DND-41 (cell line): ENCODE results near the gene NKD1.

ENCODE experiments used
- ATAC-seq: fragments of 200-7000 bp; cut with Tn5 transposase; 3 replicates; pipeline ENCODE4 v1.9.1; 2021; ENCODE audit warnings: low read depth; ENCODE audit not compliant: insufficient read depth
- DNase-seq: peaks from one replicate; pipeline ENCODE4 v3.0.0-alpha.2; 2020
- H2AFZ ChIP-seq: 2 replicates; pipeline ENCODE4 v1.6.0; 2012; ENCODE audit warnings: low read depth, low read length
- H3K27ac ChIP-seq: 2 replicates; pipeline ENCODE4 v1.5.1; 2012; ENCODE audit warnings: low read length, inconsistent platforms
- H3K27me3 ChIP-seq: fragments of 200-600 bp; sonication (generic); 2 replicates; pipeline ENCODE4 v1.6.0; 2012; ENCODE audit warnings: low read length, mild to moderate bottlenecking, inconsistent platforms; ENCODE audit not compliant: insufficient read depth, poor library complexity
- H3K36me3 ChIP-seq: 2 replicates; pipeline ENCODE4 v1.5.1; 2012; ENCODE audit warnings: low read length, inconsistent platforms; ENCODE audit not compliant: insufficient read depth
- H3K4me1 ChIP-seq: 2 replicates; pipeline ENCODE4 v1.5.1; 2012; ENCODE audit warnings: mild to moderate bottlenecking, low read length; ENCODE audit not compliant: insufficient read depth
- H3K4me2 ChIP-seq: 2 replicates; pipeline ENCODE4 v1.6.0; 2012; ENCODE audit warnings: mild to moderate bottlenecking, moderate library complexity, low read length, inconsistent platforms; ENCODE audit not compliant: insufficient read depth
- H3K4me3 ChIP-seq, 2 experiments: fragments of 200-600 bp in 1 of 2; shearing (Covaris generic) in 1 of 2; 2 replicates each; pipeline ENCODE4 v1.5.1; 2012 to 2016; ENCODE audit warnings: inconsistent platforms in 2 of 2, low read length in 2 of 2, mild to moderate bottlenecking in 2 of 2, low read depth in 1 of 2, moderate library complexity in 1 of 2
- H3K79me2 ChIP-seq: 2 replicates; pipeline ENCODE4 v1.6.0; 2012; ENCODE audit warnings: low read length, inconsistent platforms; ENCODE audit not compliant: insufficient read depth
- H3K9ac ChIP-seq: 2 replicates; pipeline ENCODE4 v1.6.0; 2012; ENCODE audit warnings: low read depth, mild to moderate bottlenecking, inconsistent platforms, low read length, moderate library complexity
- H3K9me3 ChIP-seq: 2 replicates; pipeline ENCODE4 v1.5.1; 2012; ENCODE audit warnings: low read length, moderate library complexity, mild to moderate bottlenecking, inconsistent platforms; ENCODE audit not compliant: insufficient read depth, severe bottlenecking
- H4K20me1 ChIP-seq: 2 replicates; pipeline ENCODE4 v1.6.0; 2012; ENCODE audit warnings: low read length; ENCODE audit not compliant: insufficient read depth
- EZH2 ChIP-seq: IDR thresholded peaks from 3 replicates; pipeline ENCODE4 v1.6.1; 2012; ENCODE audit warnings: borderline replicate concordance, low read depth, mild to moderate bottlenecking, moderate library complexity, low read length, inconsistent platforms; ENCODE audit not compliant: severe bottlenecking
- TF ChIP-seq, protein P1 (sequence below): IDR thresholded peaks from 2 replicates; pipeline ENCODE4 v1.5.1; 2012; ENCODE audit warnings: borderline replicate concordance, low read length, moderate library complexity, mild to moderate bottlenecking; ENCODE audit not compliant: poor library complexity, severe bottlenecking; ENCODE audit errors: extremely low read depth

The NKD1 gene

DNA sequence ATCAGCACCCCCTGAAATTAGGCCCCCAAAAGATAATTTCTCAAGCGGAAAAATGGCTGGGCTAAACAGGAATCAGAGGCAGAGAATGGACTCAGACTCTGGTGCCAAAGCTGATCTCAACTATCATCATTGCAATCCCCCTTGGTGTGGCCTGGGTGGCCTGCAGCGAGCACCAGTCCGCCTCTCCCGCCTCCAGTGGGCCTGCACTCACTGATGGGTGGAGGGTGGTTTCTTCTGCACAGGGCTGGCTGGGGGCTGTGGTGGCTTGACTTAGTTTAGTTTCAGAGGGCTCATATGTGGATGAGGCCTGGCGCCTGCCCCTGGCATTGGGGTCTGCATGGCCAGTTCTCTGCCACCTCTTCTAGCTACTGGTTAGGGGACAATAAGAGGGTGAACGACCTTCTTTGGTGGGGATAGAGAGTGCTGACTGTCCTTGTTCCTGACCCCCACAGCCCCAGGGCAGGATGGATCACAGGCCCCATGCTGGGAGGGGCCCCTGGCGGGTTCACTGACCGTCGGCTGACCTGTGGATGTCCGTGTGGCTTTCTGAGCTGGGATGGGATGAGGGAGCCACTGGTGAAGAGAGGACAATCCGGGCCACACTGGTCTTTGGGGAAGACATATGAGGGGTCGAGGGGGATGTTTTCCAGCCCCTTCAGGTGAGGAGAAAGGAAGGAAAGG is 70.2 kb downstream of the NKD1 start:
- H3K36me3 ChIP-seq, result no peaks in the 10 kb centered on the region
- ATAC-seq (no peak), DNase-seq (no peak)
- H3K4me1 ChIP-seq, result no peaks in the 10 kb centered on the region
- no peaks in the 10 kb centered on the region for H3K9me3 ChIP-seq
- H3K4me2 ChIP-seq, result no peak overlapping the region
- H3K4me3 ChIP-seq, result no peak overlapping the region
- H3K27ac ChIP-seq, result no peak overlapping the region
- peaks cover 4% of the 10 kb centered on the region for H3K27me3 ChIP-seq
- no peak overlapping the region for H3K9ac ChIP-seq
- no peaks in the 10 kb centered on the region for H3K79me2 ChIP-seq
- TF ChIP-seq EZH2, result no peak
- TF ChIP-seq, protein P1, sequence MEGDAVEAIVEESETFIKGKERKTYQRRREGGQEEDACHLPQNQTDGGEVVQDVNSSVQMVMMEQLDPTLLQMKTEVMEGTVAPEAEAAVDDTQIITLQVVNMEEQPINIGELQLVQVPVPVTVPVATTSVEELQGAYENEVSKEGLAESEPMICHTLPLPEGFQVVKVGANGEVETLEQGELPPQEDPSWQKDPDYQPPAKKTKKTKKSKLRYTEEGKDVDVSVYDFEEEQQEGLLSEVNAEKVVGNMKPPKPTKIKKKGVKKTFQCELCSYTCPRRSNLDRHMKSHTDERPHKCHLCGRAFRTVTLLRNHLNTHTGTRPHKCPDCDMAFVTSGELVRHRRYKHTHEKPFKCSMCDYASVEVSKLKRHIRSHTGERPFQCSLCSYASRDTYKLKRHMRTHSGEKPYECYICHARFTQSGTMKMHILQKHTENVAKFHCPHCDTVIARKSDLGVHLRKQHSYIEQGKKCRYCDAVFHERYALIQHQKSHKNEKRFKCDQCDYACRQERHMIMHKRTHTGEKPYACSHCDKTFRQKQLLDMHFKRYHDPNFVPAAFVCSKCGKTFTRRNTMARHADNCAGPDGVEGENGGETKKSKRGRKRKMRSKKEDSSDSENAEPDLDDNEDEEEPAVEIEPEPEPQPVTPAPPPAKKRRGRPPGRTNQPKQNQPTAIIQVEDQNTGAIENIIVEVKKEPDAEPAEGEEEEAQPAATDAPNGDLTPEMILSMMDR, result no peak
- peaks cover 4% of the 10 kb centered on the region for H4K20me1 ChIP-seq
- H2AFZ ChIP-seq, result no peak overlapping the region

DNA sequence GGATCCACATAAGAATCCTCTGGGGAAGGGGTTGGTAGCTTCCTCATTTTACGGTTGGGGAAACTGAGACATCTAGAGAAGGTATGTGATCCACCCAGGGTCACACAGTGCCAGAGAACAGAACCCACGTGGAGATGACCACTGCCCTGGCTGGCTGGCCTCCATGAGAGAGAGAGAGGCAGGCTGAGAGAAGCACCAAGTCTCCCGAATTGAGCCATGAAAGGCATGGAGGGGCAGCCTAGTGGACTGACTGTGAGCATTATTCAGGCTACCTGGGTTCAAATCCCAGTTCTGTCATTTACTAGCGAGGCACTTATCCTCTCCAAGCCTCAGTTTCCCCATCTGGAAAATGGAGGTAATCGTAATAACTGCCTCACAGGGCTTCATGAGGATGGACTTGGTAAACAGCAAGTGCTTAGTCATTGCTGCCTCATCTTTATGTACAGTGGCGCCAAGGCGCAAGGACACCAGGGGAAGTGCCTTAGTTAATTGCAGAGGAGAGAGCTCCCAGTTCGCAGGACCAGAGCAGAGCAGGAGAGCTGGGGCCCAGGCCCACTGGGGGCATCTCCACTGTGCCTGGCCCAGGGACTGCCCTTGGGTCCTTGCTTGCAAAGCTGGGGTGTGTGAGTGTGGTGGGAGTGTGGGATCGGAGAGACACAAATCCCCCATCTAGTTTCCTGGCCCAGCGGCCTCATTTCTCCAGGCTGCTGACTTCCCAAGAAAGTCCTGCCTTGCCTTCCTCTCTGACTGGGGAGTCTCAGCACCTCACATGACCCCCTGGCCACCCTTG is 71.7 kb downstream of the NKD1 start:
- Histone ChIP-seq H3K27me3 (no peaks in the 10 kb centered on the region), H3K4me3 (no peak overlapping the region), H3K4me2 (no peak overlapping the region), H3K36me3 (no peaks in the 10 kb centered on the region), H3K79me2 (no peaks in the 10 kb centered on the region), H3K27ac (no peak overlapping the region), H3K9ac (no peak overlapping the region), H4K20me1 (peaks cover 4% of the 10 kb centered on the region), H2AFZ (no peak overlapping the region), H3K4me1 (no peaks in the 10 kb centered on the region), H3K9me3 (no peaks in the 10 kb centered on the region)
- DNase-seq (no peak), ATAC-seq (no peak)
- no peak for TF ChIP-seq EZH2
- TF ChIP-seq, protein P1, result no peak

DNA sequence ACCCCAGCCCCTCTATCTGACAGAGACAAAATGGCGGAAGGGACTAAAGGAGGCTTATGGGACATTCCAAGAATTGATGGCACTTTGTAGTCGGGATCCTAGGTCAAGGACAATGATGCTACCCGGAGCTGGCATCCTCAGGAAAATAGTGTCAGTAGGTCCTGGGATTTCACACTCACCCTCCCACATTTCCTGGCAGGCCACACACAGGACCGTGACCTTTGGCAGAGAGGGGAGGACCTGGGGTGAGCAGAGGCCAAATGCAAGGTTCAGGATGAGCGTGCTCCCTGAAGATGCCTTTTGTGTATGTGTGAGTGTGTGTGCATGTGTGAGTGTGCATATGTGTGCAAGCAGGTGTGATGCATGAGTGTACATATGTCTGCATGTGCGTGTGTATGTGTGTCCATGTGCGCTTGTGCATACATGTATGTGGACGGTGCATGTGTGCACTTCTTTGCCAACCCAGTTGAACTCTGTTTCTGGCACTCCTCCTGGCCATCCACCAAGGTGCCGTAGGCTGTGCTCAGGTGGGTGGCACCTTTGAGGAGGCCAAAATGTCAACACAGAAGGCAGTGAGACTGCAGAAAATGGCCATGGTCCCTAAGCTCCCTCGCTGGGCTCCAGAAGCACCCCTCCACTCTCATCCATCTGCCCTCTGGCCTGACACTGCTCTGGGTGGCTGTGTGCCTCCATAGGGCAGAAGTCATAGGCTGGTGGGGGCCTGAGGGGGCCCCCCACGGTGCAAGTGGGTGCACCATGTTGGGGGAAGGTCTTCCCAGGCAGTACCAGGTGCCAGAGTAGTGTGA is 72.7 kb downstream of the NKD1 start:
- H3K79me2 ChIP-seq, result no peaks in the 10 kb centered on the region
- no peak overlapping the region for H3K4me3 ChIP-seq
- ATAC-seq, result no peak
- H3K27me3 ChIP-seq, result peaks cover 1% of the 10 kb centered on the region
- no peaks in the 10 kb centered on the region for H3K4me1 ChIP-seq
- H4K20me1 ChIP-seq, result peaks cover 4% of the 10 kb centered on the region
- no peaks in the 10 kb centered on the region for H3K9me3 ChIP-seq
- H3K9ac ChIP-seq, result no peak overlapping the region
- H2AFZ ChIP-seq, result no peak overlapping the region
- no peak for DNase-seq
- TF ChIP-seq, protein P1, result no peak
- no peak for TF ChIP-seq EZH2
- no peaks in the 10 kb centered on the region for H3K36me3 ChIP-seq
- no peak overlapping the region for H3K27ac ChIP-seq
- no peak overlapping the region for H3K4me2 ChIP-seq
